Thymus (tissue), 11 donors: ENCODE measurements around the gene COL5A1. TPM values are rescaled to one million over a fixed set of nuclear protein-coding genes. Genes with fewer than 3 reads are reported as not detected.

ENCODE experiments used
- DNase-seq, 9 donors: peaks; one replicate each; pipeline ENCODE4 v3.0.0-alpha.2; 2013; ENCODE audit warnings: low spot score in 9 of 9, low read depth in 6 of 9, missing footprints in 1 of 9
- H3K27ac ChIP-seq, 2 donors: one replicate each; pipeline ENCODE4 v1.5.1; 2013; ENCODE audit warnings: control low read depth in 1 of 2, low read depth in 1 of 2, low read length in 1 of 2, mild to moderate bottlenecking in 1 of 2, moderate library complexity in 1 of 2
- H3K27me3 ChIP-seq, 2 donors: one replicate each; pipeline ENCODE4 v1.5.1; 2013; ENCODE audit warnings: low read length in 1 of 2; ENCODE audit not compliant: control insufficient read depth in 2 of 2, insufficient read depth in 1 of 2
- H3K36me3 ChIP-seq, 2 donors: one replicate each; pipeline ENCODE4 v1.5.1; 2013; ENCODE audit warnings: low read length in 1 of 2, mild to moderate bottlenecking in 1 of 2, moderate library complexity in 1 of 2; ENCODE audit not compliant: control insufficient read depth in 2 of 2, insufficient read depth in 2 of 2
- H3K4me1 ChIP-seq, 2 donors: one replicate each; pipeline ENCODE4 v1.5.1; 2013; ENCODE audit warnings: low read length in 2 of 2; ENCODE audit not compliant: control insufficient read depth in 2 of 2, insufficient read depth in 2 of 2
- H3K4me3 ChIP-seq, 2 donors: one replicate each; pipeline ENCODE4 v1.5.1; 2013; ENCODE audit warnings: low read length in 2 of 2, control low read depth in 1 of 2, mild to moderate bottlenecking in 1 of 2
- H3K9me3 ChIP-seq, 2 donors: one replicate each; pipeline ENCODE4 v1.5.1; 2013; ENCODE audit warnings: low read length in 1 of 2, mild to moderate bottlenecking in 1 of 2; ENCODE audit not compliant: control insufficient read depth in 2 of 2, insufficient read depth in 1 of 2
- WGBS: extraction: QIAGEN DNeasy Blood & Tissue Kit; methylation state at CpG from one replicate; pipeline ENCODE4 v1.1.7; 2013; 5-methylcytosine and 5-hydroxymethylcytosine counted together
- polyA plus RNA-seq: library from polyadenylated mRNA; stranded (reverse); fragments of 200-250 nt; gene quantifications from one replicate; pipeline ENCODE4 v1.2.3, GENCODE V29; 2013
- total RNA-seq: library from RNA; stranded (reverse); fragments of 120-200 nt; gene quantifications from one replicate; pipeline ENCODE4 v1.2.4, GENCODE V29; 2013
- donor health status: healthy.

COL5A1 gene
- total and polyA plus RNA-seq, 2 donors, result 3.2 to 7.6 TPM

GRCh38 chr9:134751622-134752021 lies 110.0 kb downstream of the COL5A1 start:
- H3K9me3 ChIP-seq, result no peaks in the 10 kb centered on the region
- no peak overlapping the region for H3K27ac ChIP-seq
- no peak for DNase-seq
- no peaks in the 10 kb centered on the region for H3K27me3 ChIP-seq
- 97% methylated on average over 5 of the region's 5 CpGs for WGBS
- no peak overlapping the region for H3K4me3 ChIP-seq
- no peaks in the 10 kb centered on the region for H3K36me3 ChIP-seq
- H3K4me1 ChIP-seq, result peaks cover 0 to 17% of the 10 kb centered on the region in 2 donors

GRCh38 chr9:134752471-134753168 lies 111.0 kb downstream of the COL5A1 start:
- no peaks in the 10 kb centered on the region for H3K9me3 ChIP-seq
- H3K4me1 ChIP-seq, result peaks cover 0 to 17% of the 10 kb centered on the region in 2 donors
- no peak overlapping the region for H3K4me3 ChIP-seq
- 93% methylated on average over 16 of the region's 16 CpGs for WGBS
- no peaks in the 10 kb centered on the region for H3K27me3 ChIP-seq
- no peaks in the 10 kb centered on the region for H3K36me3 ChIP-seq
- no peak for DNase-seq
- H3K27ac ChIP-seq, result no peak overlapping the region

- H3K27ac ChIP-seq, result no peak overlapping the region
- H3K36me3 ChIP-seq, result no peaks in the 10 kb centered on the region
- H3K27me3 ChIP-seq, result no peaks in the 10 kb centered on the region
- peaks cover 0 to 17% of the 10 kb centered on the region in 2 donors for H3K4me1 ChIP-seq
- WGBS, result 95% methylated on average over 11 of the region's 11 CpGs
- peak in 1 of 9 donors; percentile 13 for DNase-seq
- no peaks in the 10 kb centered on the region for H3K9me3 ChIP-seq
- H3K4me3 ChIP-seq, result no peak overlapping the region
Observed at GRCh38 chr9:134753191-134753590, 111.6 kb downstream of the COL5A1 start.

- 94% methylated on average over 14 of the region's 14 CpGs for WGBS
- DNase-seq, result no peak
- H3K27me3 ChIP-seq, result no peaks in the 10 kb centered on the region
- no peaks in the 10 kb centered on the region for H3K36me3 ChIP-seq
- peaks cover 0 to 1% of the 10 kb centered on the region in 2 donors for H3K9me3 ChIP-seq
- no peak overlapping the region for H3K27ac ChIP-seq
- H3K4me3 ChIP-seq, result no peak overlapping the region
- H3K4me1 ChIP-seq, result peaks cover 0 to 17% of the 10 kb centered on the region in 2 donors
Observed at GRCh38 chr9:134755221-134755907, 113.8 kb downstream of the COL5A1 start.

DNA sequence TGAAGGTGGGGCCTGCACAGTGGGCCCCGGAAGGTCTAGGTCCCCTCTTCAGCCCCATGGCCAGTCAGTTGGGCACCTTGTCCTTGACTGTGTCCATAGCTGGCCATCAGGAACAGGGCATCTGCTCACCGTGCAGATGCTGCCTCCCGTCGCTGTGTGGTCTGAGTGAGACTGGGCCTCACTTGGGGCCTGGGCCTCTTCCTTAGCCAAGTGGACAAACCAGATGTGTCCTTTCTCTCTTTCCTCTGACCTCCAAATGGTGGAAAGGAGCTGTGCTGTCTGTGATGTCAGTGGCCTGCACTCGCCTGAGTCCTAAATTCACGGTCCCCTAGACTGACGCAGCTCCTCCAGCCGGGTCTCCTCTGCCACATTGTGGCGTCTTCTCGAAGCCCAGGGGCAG lies 114.5 kb downstream of the COL5A1 start:
- WGBS, result 97% methylated on average over 10 of the region's 10 CpGs
- no peak for DNase-seq
- H3K36me3 ChIP-seq, result no peaks in the 10 kb centered on the region

DNA sequence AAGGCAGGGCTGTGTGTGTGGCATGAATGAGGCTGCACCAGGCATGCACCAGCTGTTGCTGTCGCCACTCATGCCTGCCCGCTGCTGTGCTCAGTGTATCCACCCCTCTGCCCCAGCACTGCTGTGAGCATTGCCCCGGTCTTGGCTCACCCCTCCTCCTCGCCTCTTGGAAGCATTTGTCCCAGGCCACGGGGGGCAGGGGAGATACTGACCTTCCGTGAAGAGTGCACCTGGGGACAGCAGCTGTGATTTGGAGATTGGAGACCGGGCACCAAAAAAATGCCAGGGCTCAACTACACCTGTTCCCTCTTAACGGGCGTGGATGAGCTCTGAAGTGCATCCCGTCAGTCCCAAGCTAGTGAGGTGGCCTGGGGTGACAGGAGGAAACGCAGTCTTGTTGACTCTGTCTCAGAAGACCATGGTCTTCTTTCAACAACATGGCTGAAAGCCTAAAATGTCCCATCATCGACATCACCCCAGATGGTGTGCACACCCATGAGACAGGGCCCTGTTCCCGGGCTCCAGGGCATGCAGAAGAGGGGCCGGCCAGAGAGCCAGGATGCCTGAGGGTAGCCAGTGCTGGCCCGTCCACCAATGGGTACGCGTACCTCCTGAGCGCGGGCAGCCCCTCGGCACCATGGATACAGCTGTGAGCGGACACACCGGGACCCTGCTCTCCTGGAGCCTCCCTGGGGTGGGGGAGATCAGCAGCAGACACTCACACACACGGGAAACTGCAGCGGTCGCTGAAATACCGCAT lies 115.8 kb downstream of the COL5A1 start:
- peaks cover 0 to 9% of the 10 kb centered on the region in 2 donors for H3K4me1 ChIP-seq
- peaks cover 1 to 6% of the 10 kb centered on the region in 2 donors for H3K9me3 ChIP-seq
- H3K27me3 ChIP-seq, result no peaks in the 10 kb centered on the region
- no peak for DNase-seq
- no peaks in the 10 kb centered on the region for H3K36me3 ChIP-seq
- H3K4me3 ChIP-seq, result no peak overlapping the region
- H3K27ac ChIP-seq, result no peak overlapping the region
- 96% methylated on average over 26 of the region's 26 CpGs for WGBS

More for the DNA sequence above, 114.5 kb downstream of the COL5A1 start:
- H3K27ac ChIP-seq, result no peak overlapping the region
- no peaks in the 10 kb centered on the region for H3K27me3 ChIP-seq
- no peak overlapping the region for H3K4me3 ChIP-seq
- peaks cover 0 to 17% of the 10 kb centered on the region in 2 donors for H3K4me1 ChIP-seq
- H3K9me3 ChIP-seq, result peaks cover 1 to 3% of the 10 kb centered on the region in 2 donors

GRCh38 chr9:134758949-134759607 lies 117.5 kb downstream of the COL5A1 start:
- Histone ChIP-seq H3K9me3 (peaks cover 1 to 6% of the 10 kb centered on the region in 2 donors), H3K4me1 (no peaks in the 10 kb centered on the region), H3K27me3 (no peaks in the 10 kb centered on the region), H3K27ac (no peak overlapping the region), H3K4me3 (no peak overlapping the region), H3K36me3 (no peaks in the 10 kb centered on the region)
- DNase-seq, result no peak
- WGBS, result 95% methylated on average over 9 of the region's 9 CpGs

GRCh38 chr9:134759913-134760312 lies 118.3 kb downstream of the COL5A1 start:
- Histone ChIP-seq H3K4me3 (no peak overlapping the region), H3K27ac (no peak overlapping the region), H3K9me3 (peaks cover 1 to 6% of the 10 kb centered on the region in 2 donors), H3K4me1 (peaks cover 0 to 2% of the 10 kb centered on the region in 2 donors), H3K27me3 (no peaks in the 10 kb centered on the region), H3K36me3 (no peaks in the 10 kb centered on the region)
- WGBS, result 97% methylated on average over 8 of the region's 8 CpGs
- no peak for DNase-seq
